GM12878 (cell line): ENCODE measurements around the gene ARHGAP12. TPM values are rescaled to one million over a fixed set of nuclear protein-coding genes. Genes with fewer than 3 reads are reported as not detected.

Experiments used
- ATAC-seq: fragments of 200-7000 bp; cut with Tn5 transposase; 3 replicates; pipeline ENCODE4 v1.9.1; 2020; ENCODE audit warnings: mild to moderate bottlenecking, moderate library complexity
- BruUV-seq: library from RNA; stranded (reverse); fragments of 400-500 nt; replicated peaks from 2 replicates; lab custom pipeline; 2021; lab: Mats Ljungman, UMichigan
- CTCF ChIA-PET: fragments of 300-600 bp; sonication (Branson Sonifier 250); formaldehyde crosslinking; extraction: SDS; loops from one replicate; lab custom pipeline; 2021; ENCODE audit warnings: inconsistent platforms; lab: Yijun Ruan, JAX
- POLR2A ChIA-PET: fragments of 350-600 bp; formaldehyde crosslinking; extraction: SDS; loops from one replicate; lab custom pipeline; 2021; ENCODE audit warnings: inconsistent platforms; lab: Charles Lee
- RAD21 ChIA-PET: fragments of 300-600 bp; sonication (Branson Sonifier 250); formaldehyde crosslinking; loops from one replicate; lab custom pipeline; 2023; ENCODE audit warnings: antibody characterized with exemption; ENCODE audit not compliant: unreplicated experiment; lab: Charles Lee
- SMC1A ChIA-PET: fragments of 300-600 bp; sonication (Branson Sonifier 250); formaldehyde crosslinking; loops from one replicate; lab custom pipeline; 2023; ENCODE audit not compliant: unreplicated experiment, uncharacterized antibody; lab: Charles Lee
- DNase-seq: peaks from one replicate; pipeline ENCODE4 v3.0.0-alpha.2; 2011; ENCODE audit warnings: low read depth, low spot score
- FAIRE-seq: peaks from 3 replicates; lab custom pipeline; 2011; peaks lifted over from hg19 to GRCh38; lab: Jason Lieb, UNC
- H2AFZ ChIP-seq: 2 replicates; pipeline ENCODE4 v1.6.0; 2011; ENCODE audit warnings: low read depth, low read length, control low read depth; ENCODE audit not compliant: control insufficient read depth
- H3K27ac ChIP-seq: 2 replicates; pipeline ENCODE4 v1.5.1; 2011; ENCODE audit warnings: control low read depth; ENCODE audit not compliant: control insufficient read depth, insufficient read depth
- H3K27me3 ChIP-seq, 2 experiments: replicated peaks in 1 of 2; 2 replicates each; pipeline versions ENCODE4 v1.6.0 to v1.6.1; 2011; ENCODE audit warnings: low read length in 1 of 2; ENCODE audit not compliant: control insufficient read depth in 2 of 2, insufficient read depth in 2 of 2
- H3K36me3 ChIP-seq, 2 experiments: 2 replicates each; pipeline ENCODE4 v1.5.1; 2011; ENCODE audit warnings: low read length in 1 of 2; ENCODE audit not compliant: control insufficient read depth in 2 of 2, insufficient read depth in 2 of 2
- H3K4me1 ChIP-seq: 2 replicates; pipeline ENCODE4 v1.6.1; 2011; ENCODE audit warnings: mild to moderate bottlenecking, low read length, moderate library complexity, mixed read lengths; ENCODE audit not compliant: control insufficient read depth, insufficient read depth
- H3K4me2 ChIP-seq: 2 replicates; pipeline ENCODE4 v1.6.0; 2011; ENCODE audit warnings: control low read depth; ENCODE audit not compliant: control insufficient read depth, insufficient read depth
- H3K4me3 ChIP-seq: fragments of 200-600 bp; sonication (generic); 2 replicates; pipeline ENCODE4 v1.5.1; 2016
- H3K79me2 ChIP-seq: 2 replicates; pipeline ENCODE4 v1.6.0; 2011; ENCODE audit warnings: low read length; ENCODE audit not compliant: control insufficient read depth, insufficient read depth
- H3K9ac ChIP-seq: 2 replicates; pipeline ENCODE4 v1.8.0; 2011; ENCODE audit warnings: low read length, control low read depth, mixed read lengths; ENCODE audit not compliant: control insufficient read depth, insufficient read depth
- H3K9me3 ChIP-seq: replicated peaks from 3 replicates; pipeline ENCODE4 v1.5.1; 2011; ENCODE audit warnings: mild to moderate bottlenecking, low read length; ENCODE audit not compliant: control insufficient read depth, insufficient read depth
- H4K20me1 ChIP-seq: 2 replicates; pipeline ENCODE4 v1.6.0; 2011; ENCODE audit not compliant: control insufficient read depth, insufficient read depth
- CEBPB ChIP-seq, 2 experiments: fragments of 150-350 bp in 1 of 2; IDR thresholded peaks; 2 replicates each; pipeline ENCODE4 v1.6.1; 2012 to 2014; ENCODE audit warnings: low read depth in 2 of 2, low read length in 2 of 2, borderline replicate concordance in 1 of 2, inconsistent platforms in 1 of 2
- FOS ChIP-seq: IDR thresholded peaks from 3 replicates; pipeline ENCODE4 v1.6.1; 2011; ENCODE audit warnings: borderline replicate concordance; ENCODE audit not compliant: insufficient read length; ENCODE audit errors: extremely low read depth
- WRNIP1 ChIP-seq: IDR thresholded peaks from 2 replicates; pipeline ENCODE4 v1.6.1; 2011; ENCODE audit warnings: low read depth, low read length, improper control_type of control experiment, borderline replicate concordance
- WGBS: methylation state at CpG from one replicate; pipeline ENCODE4 v1.1.6; 2016; ENCODE audit warnings: low lambda C conversion rate; ENCODE audit not compliant: insufficient replicate concordance, insufficient coverage; ENCODE audit errors: missing lambda C conversion rate; 5-methylcytosine and 5-hydroxymethylcytosine counted together
- in situ Hi-C: fragments of 300-500 bp; cut with MboI; formaldehyde crosslinking; loops from 9 replicates; pipeline ENCODE4 v1.14.3; 2018; ENCODE audit warnings: mixed read lengths
- intact Hi-C: fragments of 100-400 bp; cut with micrococcal nuclease; formaldehyde crosslinking; loops from one replicate; pipeline ENCODE4 v1.14.2; 2022; ENCODE audit not compliant: unreplicated experiment
- polyA plus RNA-seq, 11 experiments: library from polyadenylated mRNA; depleted of rRNA in 4 of 11; unstranded in 6 of 11; stranded (reverse) in 5 of 11; fragments of >200 nt; fragmentation: Nextera tagmentation in 4 of 11; fragmentation: Illumina TruSeq in 1 of 11; extraction: Ambion mirVana in 4 of 11; extraction: Trizol in 1 of 11; gene quantifications; 1 replicate in 1 of 11; 2 replicates in 10 of 11; pipeline versions ENCODE4 v1.2.1 to v1.2.3, GENCODE V29; 2011 to 2016; ENCODE audit warnings: inconsistent platforms in 2 of 11, missing spikeins in 2 of 11, low read depth in 1 of 11
- total RNA-seq, 4 experiments: library from RNA; depleted of rRNA in 3 of 4; stranded (reverse); fragments of >200 nt in 3 of 4; fragmentation: Illumina TruSeq in 1 of 4; extraction: Trizol in 1 of 4; gene quantifications; 2 replicates each; pipeline versions ENCODE4 v1.2.1 to v1.2.3, GENCODE V29; 2013 to 2021
- TF ChIP-seq, protein P1 (sequence below): IDR thresholded peaks from 2 replicates; pipeline ENCODE4 v1.6.1; 2012; ENCODE audit warnings: improper control_type of control experiment, low read depth, low read length; ENCODE audit not compliant: insufficient replicate concordance

Gene ARHGAP12
- total and polyA plus RNA-seq, 10 of the 15 experiments (the other 5 are each of a cell fraction or from before 2014, with no cell fraction given), result 5.4 to 15.6 (median 8.5) TPM

DNA sequence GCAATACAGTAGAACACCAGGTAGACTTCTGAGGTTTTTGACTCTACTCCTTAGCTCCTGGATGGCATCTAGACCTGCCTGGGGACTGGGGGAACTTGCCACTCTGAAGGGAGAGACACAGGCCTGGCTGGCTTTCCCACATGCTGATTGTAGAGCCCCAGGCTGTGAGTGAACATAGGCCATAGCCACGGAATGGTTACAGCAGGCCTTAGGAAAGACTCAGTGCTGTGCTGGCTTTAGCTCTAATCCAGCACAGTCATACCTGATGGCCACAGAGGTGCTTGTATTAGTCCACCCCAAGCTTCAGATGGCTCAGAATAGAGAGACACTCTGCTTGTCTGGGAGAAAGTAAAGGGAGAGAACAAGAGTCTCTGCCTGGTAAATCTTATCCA lies 35.0 kb upstream of the ARHGAP12 start (continued):
- TF ChIP-seq, protein P1, sequence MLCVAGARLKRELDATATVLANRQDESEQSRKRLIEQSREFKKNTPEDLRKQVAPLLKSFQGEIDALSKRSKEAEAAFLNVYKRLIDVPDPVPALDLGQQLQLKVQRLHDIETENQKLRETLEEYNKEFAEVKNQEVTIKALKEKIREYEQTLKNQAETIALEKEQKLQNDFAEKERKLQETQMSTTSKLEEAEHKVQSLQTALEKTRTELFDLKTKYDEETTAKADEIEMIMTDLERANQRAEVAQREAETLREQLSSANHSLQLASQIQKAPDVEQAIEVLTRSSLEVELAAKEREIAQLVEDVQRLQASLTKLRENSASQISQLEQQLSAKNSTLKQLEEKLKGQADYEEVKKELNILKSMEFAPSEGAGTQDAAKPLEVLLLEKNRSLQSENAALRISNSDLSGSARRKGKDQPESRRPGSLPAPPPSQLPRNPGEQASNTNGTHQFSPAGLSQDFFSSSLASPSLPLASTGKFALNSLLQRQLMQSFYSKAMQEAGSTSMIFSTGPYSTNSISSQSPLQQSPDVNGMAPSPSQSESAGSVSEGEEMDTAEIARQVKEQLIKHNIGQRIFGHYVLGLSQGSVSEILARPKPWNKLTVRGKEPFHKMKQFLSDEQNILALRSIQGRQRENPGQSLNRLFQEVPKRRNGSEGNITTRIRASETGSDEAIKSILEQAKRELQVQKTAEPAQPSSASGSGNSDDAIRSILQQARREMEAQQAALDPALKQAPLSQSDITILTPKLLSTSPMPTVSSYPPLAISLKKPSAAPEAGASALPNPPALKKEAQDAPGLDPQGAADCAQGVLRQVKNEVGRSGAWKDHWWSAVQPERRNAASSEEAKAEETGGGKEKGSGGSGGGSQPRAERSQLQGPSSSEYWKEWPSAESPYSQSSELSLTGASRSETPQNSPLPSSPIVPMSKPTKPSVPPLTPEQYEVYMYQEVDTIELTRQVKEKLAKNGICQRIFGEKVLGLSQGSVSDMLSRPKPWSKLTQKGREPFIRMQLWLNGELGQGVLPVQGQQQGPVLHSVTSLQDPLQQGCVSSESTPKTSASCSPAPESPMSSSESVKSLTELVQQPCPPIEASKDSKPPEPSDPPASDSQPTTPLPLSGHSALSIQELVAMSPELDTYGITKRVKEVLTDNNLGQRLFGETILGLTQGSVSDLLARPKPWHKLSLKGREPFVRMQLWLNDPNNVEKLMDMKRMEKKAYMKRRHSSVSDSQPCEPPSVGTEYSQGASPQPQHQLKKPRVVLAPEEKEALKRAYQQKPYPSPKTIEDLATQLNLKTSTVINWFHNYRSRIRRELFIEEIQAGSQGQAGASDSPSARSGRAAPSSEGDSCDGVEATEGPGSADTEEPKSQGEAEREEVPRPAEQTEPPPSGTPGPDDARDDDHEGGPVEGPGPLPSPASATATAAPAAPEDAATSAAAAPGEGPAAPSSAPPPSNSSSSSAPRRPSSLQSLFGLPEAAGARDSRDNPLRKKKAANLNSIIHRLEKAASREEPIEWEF, result no peak
- TF ChIP-seq CEBPB (IDR thresholded peaks at IDR 0.05; ENCODE audit: borderline replicate concordance in 1 of 2, low read depth in 2 of 2, low read length in 2 of 2) (no peak), WRNIP1 (no peak)

DNA sequence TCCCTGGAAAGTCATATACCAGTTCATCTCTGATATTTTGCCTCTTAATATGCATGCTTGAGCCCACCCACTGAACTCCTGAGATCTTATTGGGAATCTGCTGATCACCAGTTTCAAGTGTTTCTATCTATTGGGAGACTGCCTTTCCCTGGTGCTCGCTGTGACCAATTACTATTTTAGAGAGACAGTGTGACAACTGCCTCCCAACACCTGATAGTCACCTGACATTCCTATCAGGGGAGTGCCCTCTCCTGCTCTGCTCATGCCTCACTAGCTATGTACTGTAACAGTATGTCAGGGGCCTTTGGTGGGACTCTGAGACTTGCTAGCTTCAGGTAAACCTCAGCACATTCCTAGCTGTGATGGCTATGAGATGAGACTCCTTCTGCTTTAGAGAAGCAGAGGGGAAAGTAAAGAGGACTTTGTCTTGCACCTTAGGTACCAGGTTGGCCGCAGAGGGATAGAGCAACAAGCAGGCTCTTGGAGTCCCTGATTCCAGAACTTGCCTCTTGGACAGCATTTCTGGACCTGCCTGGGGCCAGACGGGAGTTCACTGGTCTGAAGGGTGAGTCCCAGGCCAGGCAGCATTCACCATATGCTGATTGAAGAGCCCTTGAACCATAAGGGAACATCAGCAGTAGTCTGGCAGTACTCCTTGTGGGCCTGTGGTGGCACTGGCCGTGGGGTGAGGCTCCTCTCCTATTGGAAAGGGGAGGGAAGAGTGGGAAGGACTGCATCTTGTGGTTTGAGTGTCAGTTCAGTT lies 34.4 kb upstream of the ARHGAP12 start:
- ChIA-PET SMC1A (interaction anchor here (0.7 to 1.9 kb wide), 3 partner anchors 15 to 101 kb away, joined by 3 to 7 read pairs (median 4); no protein-coding TSS in a partner anchor), RAD21 (no interaction called here), CTCF (no interaction called here), POLR2A (no interaction called here)
- Histone ChIP-seq H3K27ac (no peak overlapping the region), H3K4me2 (no peak overlapping the region), H3K4me3 (no peak overlapping the region), H4K20me1 (no peaks in the 10 kb centered on the region), H2AFZ (no peak overlapping the region), H3K79me2 (no peaks in the 10 kb centered on the region), H3K9me3 (no peaks in the 10 kb centered on the region; the same call in 2 of the 3 replicates), H3K36me3 (no peaks in the 10 kb centered on the region), H3K4me1 (no peaks in the 10 kb centered on the region), H3K27me3 (no peaks in the 10 kb centered on the region), H3K9ac (no peak overlapping the region)
- BruUV-seq, result no TSS peak
- no peak for DNase-seq
- no peak for FAIRE-seq
- intact Hi-C loops, result no loop called here
- no peak for TF ChIP-seq FOS
- WGBS, result 49% methylated on average over 4 of the region's 4 CpGs
- in situ Hi-C loops, result no loop called here
- ATAC-seq, result no peak
